ENCODE results near the gene PANK2. TPM values are rescaled to one million over a fixed set of nuclear protein-coding genes. Genes with fewer than 3 reads are reported as not detected.

PANK2 gene
- total RNA-seq, 4 donors from 2014 or later, result 17.9 to 53.6 (median 43.2) TPM

- Histone ChIP-seq H3K4me3 (peak within 1 kb of the TSS; percentile 79 to 95 (median 90)), H3K27me3 (no peaks in the 10 kb centered on the region), H3K4me1 (peaks cover 0 to 33% (median 8%) of the 10 kb centered on the region in 4 donors), H3K9me3 (no peaks in the 10 kb centered on the region), H3K27ac (peak within 1 kb of the TSS; percentile 92 to 96 (median 95)), H3K36me3 (no peaks in the 10 kb centered on the region)
- TF ChIP-seq POLR2A (IDR thresholded peaks at IDR 0.05), result peak; percentile 69 to 80
- TF ChIP-seq CTCF (IDR thresholded peaks at IDR 0.05), result peak in 1 of 6 experiments; percentile 5
- DNase-seq, result peak; percentile 87 to 95 (median 94)
Measured at GRCh38 chr20:3846740-3847428, 42.3 kb upstream of the PANK2 start, which contains the start of gene MAVS. TSS of gene MAVS (plus strand) at chr20:3846834. CDS start at chr20:3854625, 7,791 bp downstream.

- Histone ChIP-seq H3K36me3 (no peaks in the 10 kb centered on the region), H3K27me3 (no peaks in the 10 kb centered on the region), H3K9me3 (no peaks in the 10 kb centered on the region), H3K4me1 (peaks cover 0 to 30% (median 8%) of the 10 kb centered on the region in 4 donors), H3K27ac (peak overlapping the region; percentile 92 to 96 (median 95)), H3K4me3 (peak overlapping the region; percentile 79 to 95 (median 90))
- TF ChIP-seq POLR2A (IDR thresholded peaks at IDR 0.05) (no peak), CTCF (IDR thresholded peaks at IDR 0.05) (no peak)
- DNase-seq, result no peak
Measured at GRCh38 chr20:3847429-3847940, 41.7 kb upstream of the PANK2 start.

- Histone ChIP-seq H3K27ac (no peak overlapping the region), H3K27me3 (no peaks in the 10 kb centered on the region), H3K4me1 (peaks cover 0 to 23% (median 8%) of the 10 kb centered on the region in 4 donors), H3K36me3 (no peaks in the 10 kb centered on the region), H3K9me3 (no peaks in the 10 kb centered on the region), H3K4me3 (no peak overlapping the region)
- TF ChIP-seq POLR2A (IDR thresholded peaks at IDR 0.05), result no peak
- no peak for DNase-seq
Measured at GRCh38 chr20:3848565-3848964, 40.6 kb upstream of the PANK2 start.

GRCh38 chr20:3854462-3854871 is 34.7 kb upstream of the PANK2 start:
- no peak for DNase-seq
- H3K4me1 ChIP-seq, result peaks cover 0 to 13% (median 0%) of the 10 kb centered on the region in 4 donors
- TF ChIP-seq POLR2A (IDR thresholded peaks at IDR 0.05) (no peak), CTCF (IDR thresholded peaks at IDR 0.05) (no peak)
- no peak overlapping the region for H3K27ac ChIP-seq
- no peak overlapping the region for H3K4me3 ChIP-seq
- peaks cover 0 to 44% (median 0%) of the 10 kb centered on the region in 3 donors for H3K36me3 ChIP-seq
- H3K27me3 ChIP-seq, result no peaks in the 10 kb centered on the region
- no peaks in the 10 kb centered on the region for H3K9me3 ChIP-seq

- TF ChIP-seq CTCF (IDR thresholded peaks at IDR 0.05) (no peak), POLR2A (IDR thresholded peaks at IDR 0.05) (no peak)
Measured at GRCh38 chr20:3857405-3857804, 31.8 kb upstream of the PANK2 start.

GRCh38 chr20:3858689-3859088 is 30.5 kb upstream of the PANK2 start:
- Histone ChIP-seq H3K36me3 (peaks cover 0 to 85% (median 0%) of the 10 kb centered on the region in 3 donors), H3K4me1 (peaks cover 0 to 13% (median 0%) of the 10 kb centered on the region in 4 donors), H3K27me3 (no peaks in the 10 kb centered on the region), H3K4me3 (no peak overlapping the region), H3K9me3 (no peaks in the 10 kb centered on the region), H3K27ac (no peak overlapping the region)
- no peak for DNase-seq
- TF ChIP-seq POLR2A (IDR thresholded peaks at IDR 0.05), result no peak
- no peak for TF ChIP-seq CTCF (IDR thresholded peaks at IDR 0.05)

More at GRCh38 chr20:3857405-3857804, 31.8 kb upstream of the PANK2 start:
- no peaks in the 10 kb centered on the region for H3K27me3 ChIP-seq
- no peaks in the 10 kb centered on the region for H3K9me3 ChIP-seq
- peaks cover 0 to 13% (median 0%) of the 10 kb centered on the region in 4 donors for H3K4me1 ChIP-seq
- peak overlapping the region in 1 of 4 donors; percentile 16 for H3K27ac ChIP-seq
- H3K36me3 ChIP-seq, result peaks cover 0 to 72% (median 0%) of the 10 kb centered on the region in 3 donors
- DNase-seq, result peak in 2 of 3 donors; percentile 62 to 71
- H3K4me3 ChIP-seq, result no peak overlapping the region

Data from Peyer's patch (tissue), 4 donors.